ENCODE results near the gene CNTNAP2.

The CNTNAP2 gene

DNA sequence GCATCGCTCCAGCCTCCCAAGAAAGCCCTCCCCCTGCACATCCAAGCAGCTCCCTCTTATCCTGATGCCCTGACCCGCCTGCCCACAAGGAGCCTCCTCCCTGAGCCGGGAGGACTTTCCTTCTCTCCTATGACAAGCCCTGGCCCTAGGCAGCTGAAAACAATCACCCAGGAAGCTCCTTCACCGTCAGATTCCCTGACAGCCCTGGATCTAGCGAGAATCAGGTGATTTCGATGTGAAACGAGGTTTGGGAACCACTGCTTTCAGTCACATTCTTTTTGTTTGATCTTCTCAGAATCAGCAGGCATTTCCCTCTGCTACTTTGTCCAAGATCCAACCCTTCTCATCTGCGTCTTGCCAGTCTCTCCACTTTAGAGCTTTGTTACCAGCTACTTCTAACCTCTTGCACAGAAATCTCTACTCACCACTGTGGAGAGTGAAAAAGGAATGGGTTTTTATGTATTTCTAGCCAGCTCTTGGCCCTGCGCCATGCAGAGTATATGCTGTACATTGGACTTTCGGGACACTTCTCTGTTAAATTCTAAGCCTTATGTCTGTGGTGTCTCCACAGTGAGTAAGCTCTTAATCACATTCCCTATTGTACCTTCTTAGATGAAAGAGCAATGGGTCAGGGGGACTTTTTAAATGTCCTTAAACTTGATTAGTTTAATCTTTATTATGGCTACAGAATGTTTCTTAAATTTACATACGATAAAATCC is 2220.8 kb downstream of the CNTNAP2 start:
- DNase-seq, result no peak

DNA sequence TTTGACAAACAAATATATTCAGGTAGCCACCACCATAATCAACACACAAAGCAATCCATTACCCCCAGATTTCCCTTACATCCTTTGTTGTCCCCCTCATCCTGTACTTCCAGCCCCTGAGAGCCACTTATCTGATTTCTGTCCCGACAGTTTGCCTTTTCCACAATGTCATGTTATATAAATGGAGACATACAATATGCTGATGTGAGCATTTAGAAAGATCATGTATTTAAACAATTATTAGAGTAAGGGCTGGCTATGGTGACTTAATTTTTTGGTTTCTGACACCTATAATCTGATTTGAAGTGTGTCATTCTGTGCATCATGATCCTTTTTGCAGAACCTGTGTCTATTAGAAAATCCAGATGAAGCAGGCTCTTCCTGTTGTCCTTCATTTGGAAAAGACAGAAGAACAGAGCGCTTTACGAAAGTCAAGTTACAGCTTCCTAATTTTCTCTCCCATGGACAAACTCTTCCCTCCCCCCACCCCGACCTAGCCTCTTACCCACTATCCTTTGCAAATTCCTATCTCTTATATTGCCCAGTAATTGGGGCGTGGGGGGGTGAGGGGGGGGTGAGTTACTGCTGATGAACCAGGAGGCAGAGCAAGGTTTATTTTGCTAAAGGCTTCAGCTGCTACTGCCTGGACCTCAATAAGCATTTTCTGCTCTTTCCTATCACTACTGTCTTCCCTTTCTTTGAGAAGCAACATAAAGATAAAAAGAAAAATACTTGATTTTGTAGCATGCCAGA is 2221.6 kb downstream of the CNTNAP2 start:
- no peak for DNase-seq

GRCh38 chr7:148340438-148341280 is 2224.1 kb downstream of the CNTNAP2 start:
- no peak for DNase-seq

DNA sequence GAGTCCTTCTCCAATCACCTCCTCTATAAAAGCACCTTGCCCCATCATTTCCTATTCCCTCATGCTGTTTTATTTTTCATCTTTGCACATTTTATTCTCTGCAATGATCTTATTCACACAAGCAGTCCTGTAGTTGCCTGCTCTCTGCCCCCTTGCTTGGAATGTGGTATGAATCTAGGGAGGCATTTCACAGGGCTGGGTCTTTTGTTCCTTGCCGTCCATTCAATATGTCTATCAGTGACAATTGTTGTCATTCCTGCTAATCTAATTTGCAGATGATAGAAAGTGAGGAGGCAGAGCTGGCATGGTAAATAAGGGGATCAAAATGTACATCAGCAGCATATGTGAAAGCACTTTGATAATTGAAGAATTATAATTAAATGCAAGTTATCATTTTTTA is 2227.8 kb downstream of the CNTNAP2 start:
- no peak for DNase-seq

DNA sequence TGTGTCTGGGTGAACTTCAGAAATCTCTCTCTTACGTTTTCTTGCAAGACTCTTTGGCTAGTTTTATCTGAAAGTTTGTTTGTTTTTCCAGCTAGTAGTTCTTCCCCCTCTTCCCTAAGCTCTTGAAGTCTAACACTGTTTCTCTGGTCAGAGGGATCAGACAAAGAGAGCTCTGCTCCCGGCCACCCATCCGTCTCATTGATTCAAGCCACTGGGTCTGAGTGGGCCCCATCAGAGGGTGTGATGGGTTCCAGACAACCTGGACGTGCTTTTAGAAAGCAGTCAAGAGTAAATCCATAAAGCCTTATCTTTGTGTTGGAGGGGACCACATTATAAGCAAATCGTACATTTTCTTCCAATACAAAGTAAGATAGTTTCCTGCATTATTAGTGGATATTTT is 2231.4 kb downstream of the CNTNAP2 start:
- no peak for DNase-seq

GRCh38 chr7:148348466-148348865 is 2231.9 kb downstream of the CNTNAP2 start:
- DNase-seq, result no peak

DNA sequence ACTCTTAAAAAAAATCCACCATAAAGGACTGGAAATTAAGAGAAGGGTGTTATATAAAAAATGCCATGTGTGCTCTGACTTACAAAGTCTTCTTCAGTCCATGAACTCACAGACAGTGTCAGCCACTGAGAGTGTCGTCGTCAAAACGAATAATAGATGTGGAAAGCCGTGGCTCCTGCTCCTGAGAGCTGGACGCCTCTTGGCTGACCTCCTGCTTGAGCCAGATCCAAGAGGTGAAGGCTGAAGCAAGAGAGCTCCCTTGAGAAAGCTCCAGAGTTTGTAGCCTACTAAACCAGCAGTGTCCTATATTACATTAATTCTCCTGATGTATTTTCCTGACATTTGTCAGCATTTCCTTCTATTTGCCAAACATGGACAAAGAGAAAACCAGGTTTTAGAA is 2239.7 kb downstream of the CNTNAP2 start:
- DNase-seq, result no peak

DNA sequence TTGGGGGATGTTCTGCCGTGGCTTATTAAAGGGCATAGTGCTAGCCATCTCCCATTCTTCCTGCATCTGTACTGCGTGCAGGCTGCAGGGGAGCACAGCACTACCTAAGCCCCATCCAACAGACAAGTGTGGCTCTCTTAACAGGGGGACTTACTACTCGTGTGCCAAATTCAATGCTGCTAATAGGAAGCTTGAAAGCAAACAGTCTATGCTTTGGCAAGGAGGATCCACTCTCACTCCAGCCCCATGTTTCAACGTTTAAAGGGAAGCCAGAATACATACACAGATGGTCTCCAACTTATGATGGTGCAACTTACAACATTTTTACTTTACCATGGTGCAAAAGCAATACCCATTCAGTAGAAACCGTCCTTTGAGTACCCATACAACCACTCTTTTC is 2245.9 kb downstream of the CNTNAP2 start:
- DNase-seq, result no peak

DNA sequence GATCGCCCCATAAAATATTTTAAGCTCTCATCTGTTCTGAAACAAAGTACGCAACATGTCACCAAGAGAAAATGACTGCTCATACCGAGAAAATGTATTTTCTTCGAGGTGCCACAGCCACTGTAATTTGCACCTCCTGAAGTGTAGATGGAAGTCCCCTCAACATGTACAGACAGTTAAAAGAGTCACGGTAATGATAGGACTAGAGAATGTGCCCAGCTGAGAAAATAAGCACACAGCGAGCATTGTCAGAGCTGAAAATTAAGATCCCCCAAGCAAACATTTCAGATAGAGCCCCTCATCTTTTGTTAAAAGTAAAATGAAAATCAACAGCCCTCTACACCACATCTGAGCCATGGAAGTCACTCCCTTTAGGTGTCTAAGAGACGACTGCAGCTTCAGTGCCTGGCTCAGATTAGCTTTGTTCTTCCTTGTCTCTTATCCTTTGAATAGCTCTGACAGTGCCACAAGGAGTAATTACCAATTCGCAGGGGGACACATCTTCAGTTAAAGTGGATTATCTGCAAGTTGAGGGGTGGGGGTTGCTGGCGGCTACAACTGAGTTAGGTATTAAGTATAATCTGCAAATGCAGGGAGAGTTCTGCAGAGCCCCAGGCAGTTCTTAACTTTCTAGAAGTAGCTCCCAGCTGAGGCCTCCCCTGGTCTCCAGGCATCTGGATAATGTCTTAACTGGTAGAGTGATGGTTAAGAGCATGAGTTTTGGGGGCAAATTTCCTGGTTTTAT is 2251.3 kb downstream of the CNTNAP2 start:
- DNase-seq, result no peak

- no peak for DNase-seq
Observed at GRCh38 chr7:148368562-148368961, 2252.0 kb downstream of the CNTNAP2 start.

DNA sequence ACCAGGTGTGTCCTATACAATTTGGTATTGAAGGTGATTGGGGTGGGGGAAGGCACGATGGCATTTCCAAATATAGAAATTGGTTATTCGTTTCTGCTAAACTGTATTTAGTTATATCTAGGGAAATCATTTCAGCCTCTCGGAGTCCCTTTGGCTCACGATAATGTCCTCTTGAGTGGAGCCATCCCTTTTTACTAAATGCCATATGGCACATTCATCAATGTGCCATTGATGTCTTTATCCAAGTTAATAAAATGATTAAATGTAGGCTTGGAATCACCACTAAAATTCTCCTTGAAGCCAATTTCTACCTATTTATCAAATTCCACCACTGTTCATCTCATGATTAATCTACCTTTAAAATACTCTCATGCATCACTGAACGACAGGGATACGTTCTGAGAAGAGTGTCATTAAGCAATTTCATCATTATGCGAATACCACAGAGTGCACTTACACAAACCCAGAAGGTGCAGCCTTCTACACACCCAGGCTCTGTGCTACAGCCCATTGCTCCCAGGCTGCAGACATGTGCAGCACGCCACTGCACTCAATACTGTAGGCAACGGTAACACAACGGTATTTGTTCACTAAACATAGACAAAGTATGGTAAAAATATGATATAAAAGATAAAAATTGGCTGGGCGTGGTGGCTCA is 2254.8 kb downstream of the CNTNAP2 start:
- DNase-seq, result no peak

GRCh38 chr7:148374396-148375259 is 2258.0 kb downstream of the CNTNAP2 start:
- DNase-seq, result no peak

DNA sequence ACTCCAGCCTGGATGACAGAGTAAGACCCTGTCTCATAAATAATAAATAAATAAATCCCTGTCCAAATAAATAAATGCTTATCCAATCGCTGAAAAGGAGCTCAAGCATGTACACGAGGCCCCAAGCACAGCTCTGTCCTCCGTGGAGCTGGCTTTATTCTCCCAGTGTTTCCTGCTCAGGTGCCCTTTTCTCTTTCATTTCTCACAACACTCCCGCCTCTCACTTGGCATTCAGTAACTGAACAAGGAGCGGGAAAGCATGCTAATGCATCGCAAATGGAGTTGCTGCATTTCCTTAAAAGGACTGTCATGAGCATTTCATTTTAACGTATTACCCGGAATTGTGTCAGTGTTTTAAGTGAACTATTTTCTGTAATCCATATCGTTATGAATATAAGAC is 2263.1 kb downstream of the CNTNAP2 start:
- DNase-seq, result no peak

GRCh38 chr7:148380596-148381419 is 2264.2 kb downstream of the CNTNAP2 start:
- DNase-seq, result no peak

- no peak for DNase-seq
Observed at GRCh38 chr7:148382596-148382995, 2266.0 kb downstream of the CNTNAP2 start.

GRCh38 chr7:148383651-148384050 is 2267.1 kb downstream of the CNTNAP2 start:
- no peak for DNase-seq

DNA sequence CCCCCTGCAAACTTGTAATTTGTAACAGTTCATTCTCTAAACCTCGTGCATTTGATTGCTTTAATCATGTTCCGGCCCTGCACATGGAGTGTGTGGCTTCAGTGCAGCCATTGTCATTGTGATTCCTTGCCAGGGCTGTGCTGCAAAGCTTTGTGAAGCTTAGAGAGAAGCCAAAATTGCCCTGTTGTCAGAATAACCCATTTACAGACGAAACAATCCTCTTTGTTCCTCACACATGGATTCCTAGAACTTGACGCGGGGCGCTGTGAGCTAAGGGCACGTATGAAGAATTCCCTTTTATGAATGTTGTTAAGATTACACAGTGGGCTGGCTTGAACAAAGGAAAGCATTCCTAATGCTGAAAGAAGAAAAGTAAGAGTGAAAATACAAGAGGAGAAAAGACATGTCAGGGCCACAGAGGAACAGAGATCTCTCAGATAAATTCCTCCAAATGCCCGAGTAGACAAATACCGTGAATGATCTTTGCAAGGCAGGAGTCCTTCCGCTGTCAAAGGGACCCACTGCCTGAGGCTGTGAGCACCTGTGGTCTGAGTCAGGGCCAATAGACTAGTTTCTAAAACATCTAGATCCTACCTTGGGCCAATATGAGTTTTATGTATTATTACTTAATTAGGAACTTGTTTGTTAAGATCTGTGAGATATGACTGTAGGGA is 2268.5 kb downstream of the CNTNAP2 start:
- no peak for DNase-seq

GRCh38 chr7:148390381-148390780 is 2273.8 kb downstream of the CNTNAP2 start:
- no peak for DNase-seq

- DNase-seq, result no peak
Observed at GRCh38 chr7:148391591-148391990, 2275.0 kb downstream of the CNTNAP2 start.

GRCh38 chr7:148394582-148394981 is 2278.0 kb downstream of the CNTNAP2 start:
- DNase-seq, result no peak

All from activated naive CD4-positive, alpha-beta T cell treated with anti-CD3 and anti-CD28 coated beads, Interleukin-2, amount 50 U/mL, for 16 hours (primary cell).